NCI-H1048 (cell line): ENCODE measurements around the gene ARL8A.
"Not testable (repeated sequence)": the region's sequence is repeated elsewhere in the genome, so short reads cannot be mapped to it uniquely, and the experiment has no call there.

Experiments used
- DNase-seq: peaks from one replicate; lab custom pipeline; 2025; lab: John Stamatoyannopoulos, UW

Gene ARL8A

DNA sequence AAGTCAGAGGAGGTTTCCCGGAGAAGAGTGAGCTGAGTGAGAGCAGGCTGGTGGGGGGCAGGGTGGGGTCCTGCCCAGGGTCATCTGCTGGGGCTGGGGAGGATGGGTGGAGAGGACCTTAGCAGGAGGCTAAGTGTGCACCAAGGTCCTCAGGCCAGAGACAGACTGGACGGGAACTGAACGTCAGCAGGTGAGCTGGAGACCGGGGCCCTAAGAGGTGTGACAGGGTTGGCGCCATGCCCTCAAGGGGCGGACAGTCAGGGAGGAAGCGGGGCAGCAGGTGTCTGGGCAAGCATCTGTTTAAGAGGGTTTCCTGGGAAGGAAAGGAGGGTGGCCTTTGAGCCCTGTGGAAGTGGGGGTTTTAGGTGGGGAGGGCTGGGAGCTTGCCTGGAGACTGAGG, 29.5 kb upstream of the ARL8A start:
- DNase-seq: no peak

DNA sequence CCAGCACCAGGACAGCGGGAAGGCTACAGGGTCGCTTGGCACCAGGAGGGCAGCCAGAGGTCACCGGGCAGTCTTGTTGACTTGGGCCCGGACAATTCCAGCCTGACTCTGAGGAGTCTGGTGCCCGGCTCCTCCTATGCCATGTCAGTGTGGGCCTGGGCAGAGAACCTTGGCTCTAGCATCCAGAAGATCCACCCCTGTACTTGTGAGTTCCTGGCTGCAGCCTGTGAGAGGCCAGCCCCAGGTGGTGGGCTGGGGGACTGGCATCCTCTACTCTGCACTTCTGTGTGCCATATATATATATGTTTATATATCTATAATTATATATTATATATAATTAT, 27.4 kb upstream of the ARL8A start:
- no peak for DNase-seq

GRCh38 chr1:202171292-202172014, 26.9 kb upstream of the ARL8A start:
- no peak for DNase-seq

- DNase-seq: no peak
Measured at GRCh38 chr1:202170726-202171125, 26.2 kb upstream of the ARL8A start.

- no peak for DNase-seq
Measured at GRCh38 chr1:202168861-202169260, 24.3 kb upstream of the ARL8A start.

- no peak for DNase-seq
Measured at GRCh38 chr1:202167708-202168415, 23.3 kb upstream of the ARL8A start.

DNA sequence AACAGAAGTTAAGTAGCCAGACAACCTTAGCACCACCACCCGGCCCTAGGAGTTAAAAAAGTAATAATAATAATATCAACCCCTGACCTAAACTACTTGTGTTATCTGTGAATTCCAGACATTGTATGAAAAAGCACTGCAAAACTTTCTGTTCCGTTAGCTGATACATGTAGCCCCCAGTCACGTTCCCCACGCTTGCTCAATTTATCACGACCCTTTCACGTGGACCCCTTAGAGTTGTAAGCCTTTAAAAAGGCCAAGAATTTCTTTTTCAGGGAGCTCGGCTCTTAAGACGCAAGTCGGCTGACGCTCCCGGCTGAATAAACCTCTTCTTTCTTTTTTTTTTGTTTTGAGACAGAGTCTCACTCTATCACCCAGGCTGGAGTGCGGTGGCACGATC, 22.5 kb upstream of the ARL8A start:
- DNase-seq: not testable (repeated sequence)

GRCh38 chr1:202165942-202166843, 21.7 kb upstream of the ARL8A start:
- DNase-seq: no peak

- DNase-seq: no peak
Measured at GRCh38 chr1:202165267-202165941, 20.9 kb upstream of the ARL8A start.

- DNase-seq: no peak
Measured at GRCh38 chr1:202164271-202165037, 19.9 kb upstream of the ARL8A start.

DNA sequence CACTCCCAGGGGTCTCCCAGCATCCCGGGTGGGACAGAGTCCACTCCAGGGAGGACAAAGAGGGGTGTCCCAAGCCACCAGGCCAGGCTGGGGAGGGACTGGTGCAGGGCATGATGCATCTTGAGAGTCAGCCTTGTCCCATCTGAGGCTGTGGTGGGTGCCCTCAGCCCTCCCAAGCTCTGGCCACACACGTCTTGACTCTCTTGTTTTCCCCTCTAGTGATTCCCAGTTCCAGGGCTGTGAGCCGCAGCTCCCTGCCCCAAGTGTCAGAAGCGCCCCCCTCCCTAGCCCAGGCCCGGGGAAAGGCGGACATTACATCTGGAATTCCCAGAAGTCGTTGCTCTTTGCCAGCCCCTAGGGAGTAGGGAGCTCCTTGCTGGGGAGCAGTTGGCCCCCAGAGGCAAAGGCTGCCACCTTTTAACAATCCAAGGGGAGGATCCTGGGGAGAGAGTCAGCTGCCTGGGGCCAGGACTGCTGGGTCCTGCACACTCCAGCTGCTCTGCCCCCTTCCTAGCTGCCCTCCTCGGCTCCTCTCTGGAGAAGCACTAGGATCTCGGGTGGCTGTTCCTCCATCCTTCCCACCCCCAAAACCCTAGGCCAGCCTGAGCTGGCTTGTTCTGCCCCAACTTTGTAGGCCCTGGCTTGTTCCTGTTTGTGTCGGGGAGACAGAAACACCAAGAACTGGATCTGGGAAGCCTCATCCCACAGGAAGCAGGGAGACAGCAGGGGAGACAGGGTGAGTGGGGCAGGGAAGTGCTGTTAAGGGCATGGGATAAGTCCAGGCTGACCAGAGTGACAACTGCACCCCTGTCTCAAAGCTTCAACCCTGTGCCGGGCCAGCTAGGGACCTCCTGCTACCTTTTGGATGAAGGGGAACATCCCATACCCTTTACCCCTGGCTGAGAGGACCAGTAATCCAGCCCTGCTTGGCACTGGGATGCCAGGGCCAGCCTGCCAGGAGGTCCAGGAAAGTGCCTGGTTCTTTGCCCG, 19.0 kb upstream of the ARL8A start:
- DNase-seq: no peak

- no peak for DNase-seq
Measured at GRCh38 chr1:202162418-202163280, 18.1 kb upstream of the ARL8A start.

GRCh38 chr1:202162047-202162417, 17.5 kb upstream of the ARL8A start:
- DNase-seq: no peak

GRCh38 chr1:202161151-202162046, 16.9 kb upstream of the ARL8A start:
- no peak for DNase-seq

GRCh38 chr1:202160377-202160940, 15.9 kb upstream of the ARL8A start, which contains the start of gene PTPN7:
Gene PTPN7 (minus strand): TSS chr1:202160602. CDS start chr1:202159402, 1,200 bp downstream.
- DNase-seq: no peak

- DNase-seq: no peak
Measured at GRCh38 chr1:202159534-202160371, 15.2 kb upstream of the ARL8A start.
